HL-60/S4 (cell line): ENCODE measurements around the gene TGFB2.

ENCODE experiments used
- in situ Hi-C: fragments of 300-500 bp; cut with MboI; formaldehyde crosslinking; loops from 2 replicates; pipeline ENCODE4 v1.14.3; 2022; ENCODE audit warnings: low sequenced_read_pairs

TGFB2 gene

DNA sequence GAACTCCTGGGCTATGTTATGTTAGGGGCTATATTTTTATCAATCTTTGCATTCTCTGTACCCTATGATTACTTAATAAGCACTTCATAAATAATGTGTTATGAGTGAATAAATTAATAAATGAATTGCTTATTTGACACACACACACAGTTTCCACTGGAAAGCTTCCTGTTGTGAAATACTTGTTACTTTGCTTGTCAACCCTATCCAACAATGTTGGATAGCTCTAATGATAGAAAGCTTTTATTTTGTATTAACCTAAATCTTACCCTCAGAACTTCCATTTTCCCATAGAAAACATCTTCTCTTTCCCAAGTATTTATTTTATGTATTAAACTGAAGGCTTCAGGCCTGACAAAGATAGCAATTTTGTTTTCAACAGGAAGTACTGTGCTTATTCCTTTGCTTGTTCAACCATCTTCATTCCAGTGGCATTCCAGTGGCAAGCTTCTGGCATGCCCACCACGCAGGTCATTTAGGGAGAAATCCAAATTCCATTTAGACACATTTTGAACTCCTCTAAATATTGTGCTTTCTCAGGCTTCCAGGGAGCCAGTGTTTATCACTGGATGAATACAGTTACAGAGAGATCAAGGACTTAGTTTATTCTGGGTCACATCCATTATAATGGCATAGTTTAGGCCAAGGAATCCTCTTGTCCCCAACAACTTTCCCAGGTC, 134.4 kb downstream of the TGFB2 start:
- in situ Hi-C loops = no loop called here

- in situ Hi-C loops = no loop called here
Observed at GRCh38 chr1:218480137-218480536, 135.0 kb downstream of the TGFB2 start.

DNA sequence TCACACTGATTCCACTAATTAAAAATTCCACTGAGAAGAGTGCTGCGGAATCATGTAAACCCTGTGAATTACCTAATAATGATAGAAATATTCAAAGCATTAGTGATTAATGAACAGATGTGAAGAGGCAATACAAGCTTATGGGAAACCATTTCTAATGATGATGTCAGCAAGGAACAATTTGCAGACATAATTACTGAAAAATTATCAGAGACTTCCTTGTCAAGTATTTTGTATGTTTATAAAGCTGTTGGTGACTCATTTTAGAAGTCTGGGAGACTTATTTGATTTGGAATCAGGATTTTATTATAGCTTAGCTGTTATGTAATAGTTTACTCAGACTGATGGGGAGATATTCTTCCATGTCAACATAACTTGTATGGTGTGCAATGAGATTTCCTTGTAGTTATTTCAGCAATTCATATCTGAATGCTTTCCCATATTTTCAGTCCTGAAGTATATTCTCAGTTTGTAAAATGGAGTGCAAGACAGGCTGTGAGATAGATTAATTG, 135.5 kb downstream of the TGFB2 start:
- in situ Hi-C loops = no loop called here

DNA sequence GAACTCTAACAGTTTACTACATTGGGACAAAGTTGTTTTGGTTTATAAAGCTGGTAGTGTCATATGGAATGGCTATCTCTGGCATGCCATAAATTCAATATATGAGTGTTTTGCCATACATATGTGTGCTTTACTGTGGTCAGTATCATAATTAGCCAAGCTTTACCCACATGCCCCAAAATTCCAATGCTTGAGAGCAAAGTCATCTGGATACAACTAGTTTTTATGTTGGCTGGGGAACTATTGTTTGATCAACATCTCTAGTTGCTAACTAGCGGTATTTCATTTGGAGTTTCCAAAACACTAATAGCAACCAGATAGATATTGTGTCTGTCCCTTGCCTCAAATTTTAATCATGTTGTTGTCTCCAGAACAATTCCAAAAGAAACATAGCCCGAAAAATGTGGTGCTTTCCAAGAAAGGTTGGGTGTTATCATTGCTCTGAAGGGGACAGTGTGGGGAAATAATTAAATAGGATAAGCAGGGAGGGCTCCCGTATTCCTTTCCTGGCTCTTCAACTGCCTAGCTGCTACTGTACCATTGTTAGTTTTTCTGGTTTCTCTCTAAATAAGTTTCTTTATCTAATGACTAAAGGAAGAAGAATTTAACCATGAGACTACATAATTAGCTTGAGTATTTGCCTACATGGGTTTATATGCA, 136.1 kb downstream of the TGFB2 start:
- in situ Hi-C loops = no loop called here

DNA sequence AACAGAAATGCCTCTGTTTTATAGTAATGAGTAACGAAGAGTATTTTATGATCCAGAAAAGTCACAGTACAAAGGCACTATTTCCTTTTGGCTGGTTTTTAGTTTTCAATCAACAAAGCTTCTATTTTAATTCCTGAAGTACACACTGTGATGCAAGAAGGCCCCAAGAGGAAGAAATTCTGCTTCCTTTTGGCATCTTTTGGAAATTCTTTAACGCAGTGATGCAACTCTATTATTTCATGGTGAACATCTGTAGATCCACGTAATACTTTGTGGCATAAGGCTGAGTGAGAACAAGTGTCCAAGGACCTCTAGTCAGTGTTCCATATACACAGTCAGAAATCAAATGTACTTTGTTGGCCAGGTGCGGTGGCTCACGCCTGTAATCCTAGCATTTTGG, 137.5 kb downstream of the TGFB2 start:
- in situ Hi-C loops = no loop called here

DNA sequence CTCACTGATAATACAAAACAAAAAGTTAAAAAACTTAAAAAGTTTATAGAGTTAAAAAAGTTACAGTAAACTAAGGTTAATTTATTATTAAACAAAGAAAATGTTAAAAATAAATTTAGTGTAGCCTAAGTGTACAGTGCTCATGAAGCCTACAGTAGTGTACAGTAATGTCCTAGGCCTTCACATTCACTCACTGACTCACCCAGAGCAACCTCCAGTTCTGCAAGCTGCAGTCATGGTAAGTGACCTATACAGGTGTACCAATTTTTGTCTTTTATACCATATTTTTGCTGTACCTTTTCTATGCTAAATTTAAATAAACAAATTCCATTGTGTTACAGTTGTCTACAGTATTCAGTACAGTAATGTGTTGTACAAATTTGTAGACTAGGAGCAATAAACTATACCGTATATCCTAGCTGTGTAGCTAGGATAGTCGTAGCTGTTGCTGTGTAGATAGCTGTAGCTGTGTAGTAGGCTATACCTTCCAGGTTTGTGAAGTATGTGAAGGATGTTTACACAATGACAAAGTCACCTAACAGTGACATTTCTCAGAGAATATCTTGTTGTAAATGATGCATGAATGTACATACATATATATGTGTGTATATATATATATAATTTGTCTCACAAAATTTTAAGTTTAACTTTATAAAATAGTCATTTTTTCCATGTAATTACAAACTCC, 140.2 kb downstream of the TGFB2 start:
- in situ Hi-C loops = no loop called here

DNA sequence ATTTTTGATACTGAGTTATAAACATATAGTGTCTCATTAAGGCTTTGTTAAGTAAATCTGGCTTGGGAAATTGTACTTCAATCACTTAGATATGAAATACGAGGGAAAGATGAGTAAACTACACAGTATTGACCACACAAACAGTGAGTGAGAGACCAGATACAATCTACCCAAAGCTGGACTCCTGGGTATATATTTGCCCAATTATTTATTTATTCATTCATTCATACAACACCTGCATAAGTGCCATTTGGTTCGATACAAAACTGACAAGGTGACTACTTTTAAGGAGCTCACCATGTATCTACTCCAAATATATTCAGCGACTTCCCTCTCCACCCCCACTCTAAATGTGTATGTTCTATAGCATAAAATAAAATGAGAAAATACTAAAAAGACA, 143.4 kb downstream of the TGFB2 start:
- in situ Hi-C loops = no loop called here

GRCh38 chr1:218488986-218489385, 143.8 kb downstream of the TGFB2 start:
- in situ Hi-C loops = no loop called here

GRCh38 chr1:218490406-218490922, 145.3 kb downstream of the TGFB2 start:
- in situ Hi-C loops = no loop called here

- in situ Hi-C loops = no loop called here
Observed at GRCh38 chr1:218492874-218493273, 147.7 kb downstream of the TGFB2 start.

DNA sequence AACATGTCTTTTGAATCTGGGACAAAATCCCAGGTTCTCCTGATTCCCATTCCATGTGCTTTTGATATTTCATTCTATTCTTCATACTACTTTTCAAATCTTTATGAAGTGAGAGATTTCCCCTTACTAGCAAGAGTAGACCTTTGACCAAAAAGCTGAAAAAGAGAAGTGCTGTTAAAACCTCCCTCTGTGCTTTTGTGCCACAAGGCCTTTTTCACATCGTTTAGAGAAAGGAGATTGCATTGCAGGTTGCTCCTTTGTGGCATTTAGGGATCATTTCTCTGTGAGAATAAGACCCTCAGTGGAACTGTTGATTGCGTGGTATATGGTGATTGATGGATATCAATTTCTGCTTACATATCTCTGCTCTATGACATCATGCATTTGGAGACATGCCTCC, 148.8 kb downstream of the TGFB2 start:
- in situ Hi-C loops = no loop called here
